HFFc6 (cell line): ENCODE data around the gene RHOBTB1. TPM values are rescaled to one million over a fixed set of nuclear protein-coding genes. Genes with fewer than 3 reads are reported as not detected.

Experiments
- DNase-seq: peaks from one replicate; pipeline ENCODE4 v3.0.0-alpha.2; 2018
- H3K27ac Mint-ChIP-seq: 2 replicates; pipeline ENCODE4 v1.8.0; 2020; ENCODE audit warnings: mild to moderate bottlenecking, mixed read lengths
- H3K27me3 Mint-ChIP-seq: 2 replicates; pipeline ENCODE4 v1.8.0; 2021; ENCODE audit warnings: mild to moderate bottlenecking, moderate library complexity, mixed read lengths; ENCODE audit not compliant: insufficient read depth
- H3K36me3 Mint-ChIP-seq: 2 replicates; pipeline ENCODE4 v1.8.0; 2021; ENCODE audit warnings: low read depth, mixed read lengths
- H3K4me1 Mint-ChIP-seq: 2 replicates; pipeline ENCODE4 v1.8.0; 2020; ENCODE audit warnings: low read depth, mixed read lengths
- H3K4me3 Mint-ChIP-seq: 2 replicates; pipeline ENCODE4 v1.8.0; 2020; ENCODE audit warnings: mild to moderate bottlenecking, moderate library complexity, mixed read lengths
- H3K9me3 Mint-ChIP-seq: 2 replicates; pipeline ENCODE4 v1.8.0; 2020; ENCODE audit warnings: mild to moderate bottlenecking, mixed read lengths
- total RNA-seq, 6 experiments: library from RNA; stranded (reverse); fragmentation: NEBNext Ultra II Directional; extraction: Animal tissue kit (Norgen Biotek cat#: 25700); gene quantifications; 2 replicates in 1 of 6; 3 replicates in 5 of 6; pipeline ENCODE4 v1.2.3, GENCODE V29; 2021
- TF ChIP-seq, protein P1 (sequence below): fragments of 200-600 bp; sonication (generic); IDR thresholded peaks from 2 replicates; pipeline ENCODE4 v1.5.0; 2021; ENCODE audit warnings: antibody characterized with exemption, mild to moderate bottlenecking

Gene RHOBTB1
- total RNA-seq, 6 experiments from 2014 or later: 9.0 to 11.7 (median 9.3) TPM

DNA sequence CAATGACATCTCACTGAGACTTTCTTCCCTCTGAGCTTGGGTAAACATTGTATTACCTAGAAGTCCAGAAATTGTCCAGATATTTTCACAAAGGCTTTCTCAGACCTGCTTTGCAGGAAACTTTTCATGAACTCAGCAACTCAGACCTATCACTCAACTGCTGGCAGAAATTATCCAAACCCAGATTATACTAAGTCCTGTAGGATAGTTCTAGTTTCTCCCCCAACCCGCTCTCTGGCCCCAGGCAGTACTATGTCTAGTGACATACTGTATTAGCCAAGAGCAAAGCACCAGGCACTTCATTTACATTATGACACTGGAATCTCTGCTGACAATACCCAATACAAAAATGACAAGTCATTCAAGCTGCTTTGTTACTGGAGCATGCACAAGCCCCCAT lies 75.0 kb downstream of the RHOBTB1 start:
- no peak for DNase-seq
- Mint-ChIP-seq H3K27me3 (no peaks in the 10 kb centered on the region; the same call in none of the 2 replicates), H3K4me3 (no peak overlapping the region), H3K36me3 (no peaks in the 10 kb centered on the region; the same call in 1 of the 2 replicates), H3K4me1 (no peaks in the 10 kb centered on the region), H3K9me3 (no peaks in the 10 kb centered on the region), H3K27ac (no peak overlapping the region)
- TF ChIP-seq, protein P1, sequence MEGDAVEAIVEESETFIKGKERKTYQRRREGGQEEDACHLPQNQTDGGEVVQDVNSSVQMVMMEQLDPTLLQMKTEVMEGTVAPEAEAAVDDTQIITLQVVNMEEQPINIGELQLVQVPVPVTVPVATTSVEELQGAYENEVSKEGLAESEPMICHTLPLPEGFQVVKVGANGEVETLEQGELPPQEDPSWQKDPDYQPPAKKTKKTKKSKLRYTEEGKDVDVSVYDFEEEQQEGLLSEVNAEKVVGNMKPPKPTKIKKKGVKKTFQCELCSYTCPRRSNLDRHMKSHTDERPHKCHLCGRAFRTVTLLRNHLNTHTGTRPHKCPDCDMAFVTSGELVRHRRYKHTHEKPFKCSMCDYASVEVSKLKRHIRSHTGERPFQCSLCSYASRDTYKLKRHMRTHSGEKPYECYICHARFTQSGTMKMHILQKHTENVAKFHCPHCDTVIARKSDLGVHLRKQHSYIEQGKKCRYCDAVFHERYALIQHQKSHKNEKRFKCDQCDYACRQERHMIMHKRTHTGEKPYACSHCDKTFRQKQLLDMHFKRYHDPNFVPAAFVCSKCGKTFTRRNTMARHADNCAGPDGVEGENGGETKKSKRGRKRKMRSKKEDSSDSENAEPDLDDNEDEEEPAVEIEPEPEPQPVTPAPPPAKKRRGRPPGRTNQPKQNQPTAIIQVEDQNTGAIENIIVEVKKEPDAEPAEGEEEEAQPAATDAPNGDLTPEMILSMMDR: no peak

DNA sequence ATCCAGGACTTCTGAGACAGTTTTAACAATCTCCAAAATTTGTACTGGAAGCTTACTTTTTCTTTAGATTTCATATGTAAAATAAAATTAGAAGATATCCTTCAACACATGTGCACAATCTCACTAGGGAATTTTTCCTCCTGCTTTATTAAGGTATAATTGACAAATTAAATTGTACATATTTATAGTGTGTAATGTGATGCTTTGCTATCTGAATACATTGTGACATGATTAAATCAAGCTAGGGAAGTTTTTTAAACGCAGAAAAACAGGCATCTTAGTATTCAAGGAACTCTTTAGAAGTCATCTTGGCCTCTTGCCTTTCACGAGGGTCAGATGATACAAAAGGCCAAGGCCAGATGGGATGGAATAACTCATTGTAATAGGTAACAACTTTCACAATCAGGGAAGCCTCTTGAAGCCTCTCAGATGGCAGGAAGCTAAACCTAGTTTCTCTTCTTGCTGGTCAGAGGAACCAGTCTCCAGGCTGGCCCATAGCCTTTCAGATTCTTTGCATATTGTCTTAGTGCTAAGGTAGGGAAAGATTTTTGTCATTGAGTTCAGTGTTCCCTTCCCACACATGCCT lies 78.7 kb downstream of the RHOBTB1 start:
- Mint-ChIP-seq H3K4me3 (no peak overlapping the region), H3K27ac (no peak overlapping the region), H3K4me1 (no peaks in the 10 kb centered on the region), H3K27me3 (peaks cover 3% of the 10 kb centered on the region), H3K36me3 (no peaks in the 10 kb centered on the region; the same call in 1 of the 2 replicates), H3K9me3 (no peaks in the 10 kb centered on the region)
- TF ChIP-seq, protein P1: no peak
- no peak for DNase-seq

DNA sequence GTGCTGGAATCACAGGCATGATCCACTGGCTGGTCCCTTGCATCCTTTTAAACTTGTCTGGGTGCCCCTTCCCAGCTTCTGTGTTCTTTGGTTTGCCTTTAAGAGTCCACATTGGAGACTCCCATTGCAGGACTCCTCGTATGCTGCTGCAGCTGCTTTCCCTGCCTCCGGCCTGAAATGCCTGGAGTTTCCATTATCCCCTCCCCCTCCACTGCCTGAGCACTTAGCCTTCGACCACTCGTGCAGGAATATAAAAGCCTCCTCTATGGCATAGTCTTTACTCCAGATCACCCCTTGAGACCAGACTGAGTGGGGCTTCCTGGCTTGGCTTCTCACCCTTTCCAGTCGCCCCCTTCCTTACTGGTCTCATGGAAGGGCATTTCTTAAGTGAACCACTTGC lies 80.2 kb downstream of the RHOBTB1 start:
- no peak overlapping the region for H3K27ac Mint-ChIP-seq
- no peaks in the 10 kb centered on the region for H3K4me1 Mint-ChIP-seq
- TF ChIP-seq, protein P1: no peak
- no peak for DNase-seq
- no peaks in the 10 kb centered on the region for H3K36me3 Mint-ChIP-seq
- H3K9me3 Mint-ChIP-seq: no peaks in the 10 kb centered on the region
- peaks cover 3% of the 10 kb centered on the region for H3K27me3 Mint-ChIP-seq
- H3K4me3 Mint-ChIP-seq: no peak overlapping the region

DNA sequence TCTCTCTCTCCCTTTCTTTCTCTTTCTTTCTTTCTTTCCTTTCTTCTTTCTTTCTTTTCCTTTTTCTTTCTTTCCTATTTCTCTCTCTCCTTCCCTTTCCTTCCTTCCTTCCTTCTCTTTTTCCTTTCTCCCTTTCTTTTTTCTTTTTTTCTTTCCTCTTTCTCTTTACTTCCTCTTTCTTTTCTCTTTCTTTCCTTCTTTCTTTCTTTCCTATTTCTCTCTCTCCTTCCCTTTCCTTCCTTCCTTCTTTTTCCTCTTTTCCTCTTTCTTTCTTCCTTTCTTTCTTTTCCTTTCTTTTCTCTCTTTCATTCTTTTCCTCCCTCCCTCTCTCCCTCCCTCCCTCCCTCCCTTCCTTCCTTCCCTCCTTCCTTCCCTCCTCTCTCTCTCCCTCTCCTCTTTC lies 81.5 kb downstream of the RHOBTB1 start:
- no peak overlapping the region for H3K4me3 Mint-ChIP-seq
- H3K27ac Mint-ChIP-seq: no peak overlapping the region

DNA sequence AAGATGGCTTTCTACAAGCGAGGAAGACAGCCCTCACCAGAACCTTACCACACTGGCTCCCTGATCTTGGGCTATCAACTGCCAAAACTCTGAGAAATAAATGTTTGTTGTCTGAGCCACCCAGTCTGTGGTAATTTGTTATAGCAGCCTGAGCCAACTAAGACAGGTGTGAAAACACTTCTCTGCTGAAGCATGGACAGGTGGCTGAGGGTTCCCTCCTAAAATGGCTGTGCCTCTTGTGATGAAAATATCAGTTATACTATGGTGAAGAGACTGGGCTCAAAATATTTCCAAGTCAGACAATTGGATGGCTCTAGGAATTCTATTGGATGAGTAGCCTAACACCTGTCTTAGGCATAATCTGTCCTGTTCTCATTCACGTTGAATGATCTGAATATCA lies 87.6 kb downstream of the RHOBTB1 start:
- H3K36me3 Mint-ChIP-seq: no peaks in the 10 kb centered on the region
- TF ChIP-seq, protein P1: no peak
- no peak overlapping the region for H3K27ac Mint-ChIP-seq

More for the DNA sequence above, 81.5 kb downstream of the RHOBTB1 start:
- TF ChIP-seq, protein P1: no peak
- no peak for DNase-seq
- Mint-ChIP-seq H3K9me3 (no peaks in the 10 kb centered on the region), H3K27me3 (peaks cover 3% of the 10 kb centered on the region), H3K4me1 (no peaks in the 10 kb centered on the region), H3K36me3 (no peaks in the 10 kb centered on the region)

More for the DNA sequence above, 87.6 kb downstream of the RHOBTB1 start:
- no peaks in the 10 kb centered on the region for H3K9me3 Mint-ChIP-seq
- DNase-seq: no peak
- no peaks in the 10 kb centered on the region for H3K4me1 Mint-ChIP-seq
- H3K4me3 Mint-ChIP-seq: no peak overlapping the region
- peaks cover 12% of the 10 kb centered on the region; the same call in 1 of the 2 replicates for H3K27me3 Mint-ChIP-seq
